GM19043 (cell line): ENCODE measurements around the gene NFATC1.
A peak's percentile ranks its signal among the peaks of the same experiment; 100 is the strongest.

Experiments
- ATAC-seq: cut with Tn5 transposase; IDR thresholded peaks from one replicate; pipeline ENCODE4 v1.9.1; 2021; ENCODE audit warnings: low read depth; ENCODE audit not compliant: unreplicated experiment

NFATC1 gene

GRCh38 chr18:79387214-79387613 lies 8.5 kb upstream of the NFATC1 start:
- ATAC-seq = no peak

- ATAC-seq = no peak
Observed at GRCh38 chr18:79387615-79388014, 8.1 kb upstream of the NFATC1 start.

DNA sequence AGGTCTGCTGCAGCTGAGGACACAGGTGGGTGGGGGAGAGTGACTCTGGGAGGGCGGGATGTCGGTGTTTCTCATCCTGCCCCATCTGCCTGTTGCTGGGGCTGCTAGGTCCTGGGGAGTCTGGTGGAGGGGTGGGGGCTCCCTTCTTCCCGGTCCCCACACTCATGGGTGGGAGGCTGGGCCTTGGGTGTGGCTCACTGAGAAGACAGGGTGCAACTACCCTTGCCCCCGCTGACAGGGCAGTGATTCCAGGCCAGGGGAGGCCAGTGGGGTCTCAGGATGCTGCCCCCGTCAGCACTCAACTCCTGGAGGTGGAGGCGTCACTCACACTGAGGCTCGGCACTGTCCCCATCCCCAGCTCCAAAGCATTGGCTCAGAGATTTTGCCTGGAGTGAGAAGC lies 7.7 kb upstream of the NFATC1 start:
- no peak for ATAC-seq

GRCh38 chr18:79389689-79390088 lies 6.0 kb upstream of the NFATC1 start:
- no peak for ATAC-seq

DNA sequence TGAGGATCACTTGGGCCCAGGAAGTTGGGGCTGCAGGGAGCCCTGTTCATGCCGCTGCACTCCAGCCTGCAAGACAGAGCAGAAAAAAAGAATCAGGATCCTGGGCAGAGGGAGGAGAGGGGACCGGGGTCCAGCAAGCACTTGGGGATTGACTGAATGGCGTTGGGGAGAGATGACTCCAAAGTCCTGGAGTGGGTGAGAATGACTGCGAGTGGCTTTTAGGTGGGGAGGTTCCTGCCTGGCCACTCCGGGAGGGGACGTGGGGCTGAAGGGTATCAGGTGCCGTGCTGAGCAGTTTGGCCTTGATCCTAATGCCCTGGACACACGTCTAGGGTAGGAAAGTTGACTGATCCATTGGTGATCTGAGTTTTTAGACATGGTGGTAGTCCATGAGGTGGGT lies 3.5 kb upstream of the NFATC1 start:
- ATAC-seq = no peak

DNA sequence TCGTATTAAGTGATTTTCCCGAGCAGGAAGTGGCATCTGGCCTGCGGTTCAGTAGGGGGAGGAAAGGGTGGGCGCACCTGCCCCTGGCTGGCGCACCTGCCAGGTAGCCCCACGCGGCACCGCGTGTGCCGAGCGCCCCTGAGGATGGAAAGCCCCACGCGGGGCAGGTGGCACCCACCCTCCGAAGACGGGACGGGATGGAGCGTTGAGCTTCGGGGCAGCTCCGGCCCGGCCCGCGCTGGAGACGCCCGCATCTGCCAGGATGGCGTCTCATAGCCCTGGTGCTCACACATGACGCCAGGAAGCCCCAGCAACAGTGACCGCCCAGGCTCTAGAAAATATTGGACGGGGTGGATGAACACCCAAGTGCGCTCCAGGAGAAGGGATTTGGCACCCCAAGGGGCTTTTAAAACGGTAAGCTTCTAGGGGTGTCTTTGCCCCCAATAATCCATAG lies 2.5 kb upstream of the NFATC1 start:
- ATAC-seq = no peak

- no peak for ATAC-seq
Observed at GRCh38 chr18:79393635-79394533, 1.8 kb upstream of the NFATC1 start.

DNA sequence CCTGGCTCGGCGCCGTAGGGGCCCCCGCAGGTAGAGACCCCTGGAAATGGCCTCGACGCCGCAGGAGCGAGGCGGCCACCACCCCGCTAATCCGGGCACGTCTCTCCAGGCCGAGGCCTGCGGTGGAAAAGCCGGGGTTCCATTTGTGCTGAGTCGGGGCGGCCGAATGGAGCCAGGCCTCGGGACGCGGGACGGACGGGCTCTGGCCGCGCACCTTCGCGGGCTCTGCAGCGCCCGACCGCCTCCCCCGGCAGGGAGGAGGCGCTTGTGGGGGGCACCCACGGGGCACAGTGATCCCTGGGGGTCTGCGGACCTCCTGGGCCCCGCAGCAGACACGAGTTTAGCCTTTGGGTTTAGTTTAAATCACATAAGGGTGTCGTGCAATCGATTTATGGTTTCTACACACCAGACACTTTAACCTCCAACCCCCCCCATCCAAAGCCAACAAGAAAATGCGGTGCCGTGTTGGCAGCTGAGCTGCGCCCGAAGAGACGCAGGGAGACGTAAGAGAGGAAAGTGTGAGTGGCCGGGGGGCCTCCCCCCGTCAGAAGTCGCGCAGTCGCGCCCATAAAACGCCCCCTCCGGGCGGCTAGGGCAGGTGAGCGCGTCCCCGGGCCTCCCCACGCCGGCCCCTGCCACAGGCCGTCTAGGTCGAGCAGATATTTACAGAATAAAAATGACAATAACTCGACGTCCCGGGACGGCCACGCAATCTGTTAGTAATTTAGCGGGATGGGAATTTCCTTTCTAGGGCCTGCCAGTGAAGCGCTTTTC lies 1.0 kb upstream of the NFATC1 start:
- ATAC-seq = no peak

GRCh38 chr18:79395308-79395640 lies 456 bp upstream of the NFATC1 start:
- no peak for ATAC-seq

GRCh38 chr18:79396431-79397246 lies 909 bp downstream of the NFATC1 start:
- peak; percentile 29 for ATAC-seq

GRCh38 chr18:79397247-79397829 lies 1.6 kb downstream of the NFATC1 start:
- no peak for ATAC-seq

GRCh38 chr18:79397830-79398761 lies 2.4 kb downstream of the NFATC1 start:
- no peak for ATAC-seq

DNA sequence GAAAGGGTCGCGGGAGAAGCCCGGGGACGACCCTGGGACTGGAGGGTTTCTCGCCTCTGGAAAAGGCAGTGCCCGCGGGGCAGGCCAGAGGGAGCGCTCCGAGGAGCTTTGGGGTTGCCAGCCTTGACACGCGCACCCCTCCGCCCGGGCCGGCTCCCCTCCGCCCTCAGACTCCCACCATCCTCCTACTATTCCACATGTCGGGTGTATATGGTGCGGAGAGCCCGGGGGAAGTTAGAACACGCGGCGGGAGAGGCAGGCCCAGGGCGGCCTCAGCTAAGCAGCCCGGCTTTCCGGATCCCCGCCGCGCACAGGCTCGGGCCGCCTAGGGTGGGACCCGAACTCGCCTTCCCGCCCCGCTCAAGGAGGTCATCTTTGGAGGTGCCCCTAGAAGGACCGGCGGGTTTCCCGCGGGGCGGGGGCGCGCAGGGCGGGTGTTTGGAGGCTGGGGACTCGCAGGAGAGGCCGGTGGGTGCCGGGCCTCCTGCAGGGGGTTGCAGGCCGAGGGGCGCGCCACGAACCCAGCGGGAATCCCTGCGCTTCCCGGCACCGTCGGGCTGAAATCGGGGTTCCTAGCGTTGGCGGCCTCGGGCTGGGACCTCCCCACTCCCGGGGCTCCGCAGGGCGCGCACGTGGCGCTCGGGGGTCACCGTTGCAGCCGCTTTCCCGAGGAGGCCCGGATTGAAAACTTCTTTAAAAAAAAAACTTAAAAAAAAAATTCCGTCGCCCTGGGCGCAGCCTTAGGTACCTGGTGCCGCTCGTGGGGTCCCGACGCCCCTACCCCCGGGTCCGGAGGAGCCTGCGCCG lies 3.7 kb downstream of the NFATC1 start:
- no peak for ATAC-seq

DNA sequence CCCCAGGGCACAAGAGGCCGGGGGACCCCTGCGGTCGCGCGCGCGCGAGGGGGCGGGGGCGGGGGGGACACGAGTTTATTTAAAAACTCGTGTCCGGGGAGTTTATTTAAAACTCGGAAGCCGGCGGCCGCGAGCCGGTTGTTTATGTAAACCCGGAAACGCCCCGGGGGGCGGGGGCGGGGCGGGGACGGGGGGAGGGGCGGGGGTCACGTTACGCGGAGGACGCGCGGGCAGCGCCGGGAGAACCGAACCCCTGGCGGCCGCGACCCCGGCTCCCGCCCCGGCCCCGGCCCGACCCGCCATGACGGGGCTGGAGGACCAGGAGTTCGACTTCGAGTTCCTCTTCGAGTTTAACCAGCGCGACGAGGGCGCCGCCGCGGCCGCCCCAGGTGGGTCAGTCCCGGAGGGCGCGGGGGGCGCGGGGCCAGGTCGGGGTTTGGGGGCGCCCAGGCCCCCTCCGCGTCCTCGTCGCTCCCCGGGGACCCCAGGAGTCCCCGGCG lies 4.4 kb downstream of the NFATC1 start:
- ATAC-seq = no peak

DNA sequence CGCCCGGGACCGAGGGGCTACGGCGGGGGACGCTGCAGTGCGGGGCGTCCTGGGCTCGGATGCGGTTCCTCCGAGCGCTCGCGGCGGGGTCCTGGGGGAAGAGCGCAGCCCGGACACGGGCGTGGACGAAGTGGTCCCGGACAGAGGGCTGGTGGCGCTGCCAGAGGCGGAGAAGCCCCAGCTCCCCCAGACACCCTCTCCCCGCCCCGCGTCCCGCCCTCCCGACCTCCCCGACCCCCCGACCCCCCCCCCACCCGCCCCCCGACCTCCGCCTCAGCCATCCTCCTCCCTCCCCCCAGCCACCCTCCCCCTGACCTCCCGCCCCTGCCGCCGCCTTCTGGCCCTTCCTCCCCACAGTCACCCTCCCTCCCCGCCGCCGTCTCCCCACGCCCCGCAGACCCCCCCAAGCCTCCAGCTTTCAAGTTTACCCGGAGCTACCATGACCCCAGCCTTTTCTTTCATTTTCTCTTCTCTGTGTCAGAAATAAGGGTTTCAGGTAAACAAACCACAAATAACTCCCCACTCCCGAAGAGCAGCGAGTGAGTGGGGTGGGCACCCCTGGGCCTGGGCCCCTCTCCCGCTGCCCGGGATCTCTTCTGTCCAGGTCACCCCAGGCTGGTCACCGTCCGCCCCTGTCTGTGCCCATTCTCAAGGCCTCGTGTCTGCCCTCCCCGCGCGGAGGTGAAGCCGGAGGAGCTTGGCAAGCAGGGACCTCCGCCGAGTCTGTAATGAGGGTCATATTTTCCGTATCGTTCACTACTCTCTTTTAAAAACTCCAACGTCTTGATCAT lies 5.1 kb downstream of the NFATC1 start:
- ATAC-seq = no peak

DNA sequence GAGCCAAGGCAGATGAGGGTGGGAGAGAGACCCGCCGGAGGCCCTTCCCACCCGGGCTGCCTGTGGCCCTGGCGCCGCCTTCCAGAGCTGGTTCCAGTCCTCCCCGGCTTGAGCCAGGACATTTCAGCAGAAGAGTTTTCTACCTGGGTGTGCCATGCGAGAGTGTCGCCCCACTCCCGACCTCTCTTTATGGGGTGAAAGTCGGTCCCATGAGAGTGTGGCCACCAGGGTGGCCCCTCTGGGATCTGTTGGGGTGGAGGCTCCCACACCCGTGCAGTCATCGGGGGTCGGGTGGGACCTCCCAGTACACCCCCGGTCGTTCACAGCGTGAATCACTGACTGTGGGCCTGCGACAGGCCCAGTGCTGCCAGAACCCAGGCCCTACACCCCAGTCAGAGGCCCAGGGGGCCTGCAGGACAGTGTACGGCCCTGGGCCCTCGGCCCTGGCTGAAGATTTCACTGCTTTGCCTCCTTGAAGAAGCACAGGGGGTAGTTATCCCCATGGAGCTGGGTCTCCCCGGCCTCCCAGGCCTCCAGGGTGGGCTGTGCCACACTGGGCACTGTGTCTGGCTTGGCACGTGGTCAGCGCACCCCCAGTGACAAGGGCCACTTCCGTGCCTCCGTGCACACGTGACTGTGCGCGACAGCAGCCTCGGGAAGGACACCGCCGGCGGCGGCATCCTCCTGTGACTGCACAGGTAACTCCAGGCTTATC lies 5.9 kb downstream of the NFATC1 start:
- no peak for ATAC-seq

GRCh38 chr18:79402209-79402576 lies 6.5 kb downstream of the NFATC1 start:
- no peak for ATAC-seq
